ENCODE data around the gene RUNDC3A.
"Not testable (repeated sequence)": the region's sequence is repeated elsewhere in the genome, so short reads cannot be mapped to it uniquely, and the experiment has no call there.

RUNDC3A gene

DNA sequence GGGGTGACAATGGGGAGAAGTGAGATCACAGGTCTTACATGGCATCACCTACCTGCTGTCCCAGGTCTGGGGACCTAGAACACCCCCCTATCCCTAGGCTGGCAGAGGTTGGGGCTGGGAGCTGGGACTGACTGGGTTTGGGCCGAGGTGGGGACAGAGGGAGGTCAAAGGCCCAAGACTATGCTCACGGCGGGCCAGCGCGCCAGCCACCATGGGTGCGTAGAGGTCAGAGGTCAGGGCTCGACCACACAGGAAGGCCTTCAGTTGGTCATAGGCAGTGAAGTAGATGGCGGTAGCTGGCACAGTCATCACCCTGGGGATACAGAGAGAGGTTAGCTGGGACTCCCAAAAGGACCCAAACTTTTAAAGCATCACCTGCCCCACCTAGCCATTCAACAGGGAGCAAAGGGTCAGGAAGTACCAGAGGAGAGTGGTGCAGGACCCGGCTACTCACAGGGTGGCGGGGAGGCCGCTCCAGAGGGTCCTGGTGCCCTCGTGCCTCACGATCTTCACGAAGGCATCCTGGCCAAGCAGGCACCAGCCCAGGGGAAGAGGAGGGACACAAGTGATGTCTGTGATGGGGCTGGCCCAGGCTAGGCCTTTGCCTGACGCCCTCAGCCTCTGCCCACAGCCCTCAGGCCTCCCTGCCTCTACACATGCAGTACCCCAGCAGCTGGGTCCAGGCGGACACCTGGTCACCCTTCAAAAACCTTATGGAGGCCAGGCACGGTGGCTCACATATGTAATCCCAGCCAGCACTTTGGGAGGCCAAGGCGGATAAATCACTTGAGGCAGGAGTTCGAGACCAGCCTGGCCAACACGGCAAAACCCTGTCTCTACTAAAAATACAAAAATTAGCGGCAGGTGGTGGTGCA, 13.1 kb downstream of the RUNDC3A start:
- DNase-seq, result no peak

DNA sequence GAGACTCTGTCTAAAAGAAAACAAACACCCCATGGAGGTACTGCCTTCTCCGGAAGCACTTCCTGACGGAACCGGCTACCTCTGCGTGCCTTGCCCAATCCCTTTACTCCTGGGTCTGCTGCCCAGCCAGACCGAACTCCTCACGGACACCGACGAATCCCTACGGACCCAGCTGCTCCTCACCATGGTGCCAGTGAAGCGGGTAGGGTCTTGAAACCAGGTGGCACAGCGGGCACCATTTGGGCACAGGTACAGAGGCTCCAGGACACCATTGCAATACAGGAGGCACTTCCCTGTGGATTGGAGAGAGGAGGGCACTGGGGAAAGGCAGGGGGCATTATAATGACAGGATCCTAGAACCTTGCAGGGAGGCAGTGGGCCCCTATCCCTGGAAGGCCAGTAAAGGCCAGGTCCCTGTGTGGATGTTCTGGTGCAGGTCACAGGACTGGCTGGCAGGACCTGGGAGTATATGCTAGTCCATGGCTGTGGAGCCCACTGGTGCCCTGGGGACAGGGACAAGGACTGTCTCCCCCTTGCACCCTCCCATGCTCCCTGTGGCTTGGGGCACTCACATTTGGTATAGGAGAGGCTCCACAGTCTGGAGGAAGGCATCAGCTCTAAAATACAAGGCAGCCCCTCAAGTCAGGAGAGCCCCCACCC, 14.0 kb downstream of the RUNDC3A start:
- no peak for DNase-seq

DNA sequence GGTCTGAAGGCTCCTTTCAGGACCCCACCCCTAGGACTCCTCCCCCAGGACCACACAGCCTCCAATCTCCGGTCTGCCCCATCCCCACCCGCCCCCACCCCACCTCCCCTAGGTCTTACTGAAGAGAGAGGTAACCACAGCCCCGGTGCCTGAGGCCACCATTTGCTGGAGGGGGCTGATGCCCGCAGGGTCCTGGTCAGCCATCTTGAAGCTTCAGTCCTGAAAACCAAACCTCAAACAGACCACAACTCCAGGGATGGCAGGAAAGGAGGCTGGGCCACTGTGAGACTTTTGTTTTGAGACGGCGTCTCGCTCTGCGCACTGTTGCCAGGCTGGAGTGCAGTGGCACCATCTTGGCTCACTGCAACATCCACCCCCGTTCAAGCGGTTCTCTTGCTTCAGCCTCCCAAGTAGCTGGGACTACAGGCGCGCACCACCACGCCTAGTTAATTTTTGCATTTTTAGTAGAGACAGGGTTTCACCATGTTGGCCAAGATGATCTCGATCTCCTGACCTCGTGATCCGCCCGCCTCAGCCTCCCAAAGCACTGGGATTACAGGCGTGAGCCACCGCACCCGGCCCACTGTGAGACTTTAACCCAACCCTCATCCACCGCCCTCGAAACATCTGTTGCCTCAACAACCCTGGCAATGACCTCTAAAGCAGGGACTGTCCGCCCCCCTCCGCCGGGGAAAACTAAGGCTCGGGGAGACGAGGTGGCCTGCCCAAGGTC, 15.1 kb downstream of the RUNDC3A start:
- DNase-seq, result no peak

DNA sequence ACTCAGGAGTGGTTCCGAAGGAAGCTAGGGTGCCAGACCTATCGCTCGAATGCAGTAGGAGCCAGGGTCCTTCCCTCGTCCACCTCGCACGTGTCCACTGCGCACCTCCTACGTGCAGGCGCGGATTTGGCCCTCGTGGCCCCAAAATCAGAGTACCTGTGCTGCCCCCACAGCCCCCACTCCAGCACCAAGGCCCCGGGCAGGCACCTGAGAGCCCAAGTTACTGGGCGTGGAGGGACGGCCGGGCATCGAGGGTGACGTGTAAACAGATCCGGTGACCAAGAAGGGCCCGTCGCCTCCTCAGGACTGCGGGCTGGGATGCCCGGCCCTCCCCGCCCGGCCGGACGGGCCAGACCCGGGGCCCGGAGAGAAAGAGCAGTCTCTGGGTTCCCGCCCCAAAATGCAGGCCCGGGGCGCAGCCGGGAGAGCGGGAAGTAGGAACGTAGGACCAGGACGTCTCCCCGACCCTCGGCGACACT, 15.7 kb downstream of the RUNDC3A start:
- no peak for DNase-seq

DNA sequence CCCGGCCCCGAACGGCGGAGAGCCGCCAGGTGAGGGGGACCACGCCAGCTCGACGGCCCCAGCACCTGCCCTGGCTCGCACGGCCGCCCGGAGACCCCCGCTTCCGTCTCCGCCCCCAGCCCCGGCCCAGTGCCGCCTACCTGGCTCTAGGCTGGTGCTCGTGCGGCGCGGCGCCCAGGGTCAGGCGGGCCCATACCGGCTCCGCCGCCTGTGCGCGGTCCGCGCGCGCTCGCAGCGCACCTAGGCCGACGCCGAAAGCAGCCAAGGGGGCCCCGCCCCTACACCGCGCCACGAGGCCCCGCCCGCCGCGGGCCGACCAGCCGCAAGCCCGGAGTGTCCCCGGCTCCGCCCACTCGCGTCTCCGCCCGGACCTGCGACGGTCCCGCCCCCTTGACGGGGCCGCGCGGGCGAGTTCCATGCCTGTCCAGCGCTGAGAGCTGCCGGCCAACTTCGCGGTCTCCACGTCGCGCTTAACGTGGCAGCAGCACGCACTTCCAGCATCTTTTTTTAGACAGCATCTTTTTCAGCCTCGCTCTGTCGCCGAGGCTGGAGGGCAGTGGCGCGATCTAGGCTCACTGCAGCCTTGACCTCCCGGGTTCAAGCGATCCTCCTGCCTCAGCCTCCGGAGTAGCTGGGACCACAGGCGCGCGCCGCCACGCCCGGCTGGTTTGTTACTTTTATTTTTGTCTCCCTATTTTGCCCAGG, 16.3 kb downstream of the RUNDC3A start, which contains the start of gene SLC25A39:
TSS of gene SLC25A39 (minus strand) at position 253 of the 705 bp plus-strand sequence. CDS start 1,261 bp downstream, outside the sequence.
- DNase-seq, result peak; percentile 84

DNA sequence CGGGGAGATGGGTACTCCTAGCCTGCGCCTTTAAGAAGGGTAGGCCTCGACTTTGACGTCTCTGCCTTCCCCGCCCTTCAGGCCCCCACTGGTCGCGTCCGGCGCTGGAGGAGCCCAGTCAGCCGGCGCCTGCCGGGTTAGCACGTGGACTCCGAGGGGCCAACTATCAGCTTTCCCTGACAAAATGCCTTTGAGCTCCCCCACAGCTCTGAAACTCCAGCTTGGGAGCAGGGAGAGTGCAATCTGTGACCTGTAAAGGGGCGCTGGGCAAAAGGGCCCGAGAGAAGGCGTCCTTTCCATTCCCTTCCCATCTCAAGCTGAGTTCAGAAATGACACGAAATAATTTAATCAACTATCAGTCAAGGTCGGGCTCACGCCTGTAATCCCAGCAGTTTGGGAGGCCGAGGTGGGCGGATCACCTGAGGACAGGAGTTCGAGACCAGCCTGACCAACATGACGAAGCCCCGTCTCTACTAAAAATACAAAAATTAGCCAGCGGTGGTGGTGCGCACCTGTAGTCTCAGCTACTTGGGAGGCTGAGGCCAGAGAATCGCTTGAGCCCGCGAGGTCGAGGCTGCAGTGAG, 18.6 kb downstream of the RUNDC3A start:
- peak; percentile 84 for DNase-seq

DNA sequence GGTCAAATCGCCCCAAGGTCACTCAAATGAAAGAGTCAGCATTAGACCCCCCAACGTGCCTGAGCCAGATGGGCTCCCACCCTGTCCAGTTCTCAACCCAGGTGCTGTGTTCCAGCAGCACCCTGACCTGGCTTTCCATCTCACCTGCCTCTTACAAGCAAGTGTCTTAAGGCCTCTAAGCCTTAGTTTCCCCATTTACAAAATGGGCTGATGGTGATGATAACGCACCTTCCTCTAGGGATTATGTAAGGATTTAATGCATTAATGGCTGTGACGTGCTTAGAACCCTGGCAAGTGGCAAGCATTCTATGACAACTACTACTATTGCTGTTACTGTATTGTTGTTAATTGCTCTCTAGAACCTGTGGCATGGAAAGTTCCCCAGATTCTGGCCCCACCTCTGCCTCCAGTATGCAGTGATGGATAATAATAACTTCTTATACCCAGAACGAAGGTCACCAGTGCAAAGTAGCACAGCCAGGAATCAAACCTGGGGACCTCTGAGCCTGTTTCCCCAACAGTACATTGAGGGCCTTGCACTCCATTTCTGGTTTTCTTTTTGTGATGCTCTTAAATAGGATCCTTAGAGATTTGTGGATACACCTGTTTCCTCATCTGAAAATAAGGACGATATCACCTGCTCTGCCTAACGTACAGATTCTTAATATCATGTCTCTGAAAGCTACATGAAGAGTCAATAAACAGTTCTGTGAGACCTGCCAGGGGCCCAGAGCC, 19.5 kb downstream of the RUNDC3A start:
- no peak for DNase-seq

DNA sequence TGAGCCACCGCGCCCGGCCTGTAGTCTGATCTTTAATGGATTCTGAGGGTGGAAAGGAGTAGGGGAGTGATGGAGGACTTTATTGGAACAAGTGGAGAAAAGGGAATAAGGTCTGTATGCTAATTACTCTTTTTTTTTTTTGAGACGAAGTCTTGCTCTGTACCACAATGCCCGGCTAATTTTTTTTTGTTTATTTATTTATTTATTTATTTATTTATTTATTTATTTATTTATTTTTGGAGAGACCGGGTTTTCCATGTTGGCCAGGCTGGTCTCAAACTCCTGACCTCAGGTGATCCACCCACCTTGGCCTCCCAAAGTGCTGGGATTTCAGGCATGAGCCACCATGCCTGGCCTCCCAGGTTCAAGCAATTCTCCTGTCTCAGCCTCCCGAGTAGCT, 21.1 kb downstream of the RUNDC3A start:
- DNase-seq, result not testable (repeated sequence)

DNA sequence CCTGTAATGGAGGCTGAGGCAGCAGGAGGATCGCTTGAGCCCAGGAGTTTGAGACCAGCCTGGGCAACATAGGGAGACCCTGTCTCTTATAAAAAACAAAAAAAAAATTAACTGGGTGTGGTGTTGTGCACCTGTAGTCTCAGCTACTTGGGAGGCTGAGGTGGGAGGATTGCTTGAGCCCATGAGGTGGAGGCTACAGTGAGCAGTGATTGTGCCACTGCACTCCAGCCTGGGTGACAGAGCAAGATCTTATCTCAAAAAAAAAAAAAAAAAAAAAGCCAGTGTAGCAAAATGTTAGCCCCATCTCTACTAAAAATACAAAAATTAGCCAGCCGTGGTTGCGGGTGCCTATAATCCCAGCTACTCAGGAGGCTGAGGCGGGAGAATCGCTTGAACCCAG, 21.9 kb downstream of the RUNDC3A start:
- not testable (repeated sequence) for DNase-seq

DNA sequence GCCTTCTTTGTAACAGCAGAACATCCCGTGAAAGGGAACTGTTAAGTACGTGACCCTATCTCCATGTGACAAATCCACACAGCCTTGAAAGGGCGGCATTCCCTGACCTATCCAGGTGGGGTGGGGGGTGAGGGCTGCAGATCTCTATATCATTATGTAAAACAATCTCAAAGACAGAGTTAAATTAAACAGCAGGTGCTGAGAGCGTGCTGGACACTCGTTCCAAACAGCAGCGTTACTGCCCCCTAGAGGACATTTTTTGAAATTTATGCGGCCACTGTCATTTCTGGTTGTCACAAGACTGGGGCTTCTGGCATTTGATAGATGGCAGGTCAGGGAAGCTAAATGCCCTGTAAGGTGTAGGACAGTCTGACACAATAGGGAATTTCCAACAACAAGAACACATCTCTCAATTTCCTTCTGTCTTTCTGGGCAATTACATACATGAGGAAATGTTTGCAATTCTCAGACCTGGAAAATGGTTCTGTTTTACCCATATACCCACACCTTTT, 22.9 kb downstream of the RUNDC3A start:
- peak; percentile 75 for DNase-seq

DNA sequence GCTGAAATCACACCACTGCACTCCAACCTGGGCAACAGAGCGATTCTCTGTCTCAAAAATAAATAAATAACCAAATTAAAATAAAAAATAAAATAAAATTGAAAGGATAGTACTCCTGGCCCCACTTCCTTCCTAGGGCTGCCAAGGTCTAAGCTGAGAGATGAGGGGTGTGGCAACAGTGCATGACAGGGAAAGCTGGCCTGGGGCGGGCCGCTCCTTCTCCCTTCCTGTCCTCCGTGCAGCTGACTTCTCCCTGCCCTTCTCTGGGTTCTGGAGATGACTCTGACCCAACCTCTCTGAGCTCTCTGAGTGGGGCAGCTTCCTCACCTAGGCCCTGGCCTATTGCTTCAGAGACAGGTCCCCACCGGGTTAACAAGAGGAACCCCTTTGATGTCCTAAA, 25.0 kb downstream of the RUNDC3A start:
- no peak for DNase-seq

DNA sequence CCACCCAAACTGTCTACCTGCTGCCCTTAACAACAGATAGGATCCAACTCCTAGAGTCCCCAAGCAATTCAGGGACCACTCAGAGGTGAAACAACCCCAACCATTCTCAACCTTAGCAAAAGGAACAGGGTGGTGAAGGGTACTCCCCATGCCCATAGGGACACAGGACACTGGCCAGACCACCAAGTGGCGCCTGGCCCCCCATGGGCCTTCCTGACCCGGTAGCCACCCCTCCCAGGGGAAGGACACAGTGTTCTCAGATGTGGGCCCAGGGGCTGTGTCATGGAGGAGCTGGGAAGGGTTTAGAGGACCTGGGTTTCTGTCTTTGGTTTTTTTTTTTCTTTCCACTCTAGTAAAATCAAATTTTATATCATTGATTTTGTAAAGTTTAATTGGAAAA, 25.9 kb downstream of the RUNDC3A start:
- no peak for DNase-seq

DNA sequence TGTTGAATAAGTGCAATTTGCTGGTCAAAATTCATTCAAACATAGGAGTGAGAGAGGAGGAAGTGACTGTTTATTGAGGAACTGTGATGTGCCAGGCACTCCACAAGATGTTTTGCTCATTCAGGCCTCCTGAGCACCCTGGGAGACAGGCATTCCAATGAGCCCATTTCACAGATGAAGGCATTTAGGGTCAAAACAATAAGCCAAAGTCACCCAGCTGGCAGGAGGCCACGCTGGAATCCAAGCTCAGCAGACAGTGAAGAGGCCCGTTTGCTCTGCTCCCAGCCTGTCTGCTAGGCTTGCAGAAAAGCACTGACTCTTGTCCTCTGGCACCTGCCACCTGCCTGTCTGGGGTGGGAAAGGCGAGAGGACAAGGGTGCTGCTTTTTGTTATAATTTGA, 26.3 kb downstream of the RUNDC3A start:
- DNase-seq, result no peak

DNA sequence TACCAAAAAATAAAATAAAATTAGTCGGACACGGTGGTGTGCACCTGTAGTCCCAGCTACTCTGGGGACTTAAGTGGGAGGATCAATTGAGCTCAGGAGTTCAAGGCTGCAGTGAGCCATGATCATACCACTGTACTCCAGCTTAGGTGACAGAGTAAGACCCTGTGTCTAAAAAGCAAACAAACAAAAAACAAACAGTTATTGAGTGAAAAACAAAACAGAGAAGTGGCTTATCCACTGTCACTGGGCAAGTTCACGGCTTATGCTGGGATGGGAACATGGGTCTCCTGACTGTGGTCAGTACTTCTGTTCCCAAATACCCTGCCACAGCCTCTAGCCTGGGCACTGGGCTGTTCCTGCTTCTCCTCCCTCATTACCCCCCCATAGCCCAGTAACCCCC, 27.2 kb downstream of the RUNDC3A start:
- no peak for DNase-seq

DNA sequence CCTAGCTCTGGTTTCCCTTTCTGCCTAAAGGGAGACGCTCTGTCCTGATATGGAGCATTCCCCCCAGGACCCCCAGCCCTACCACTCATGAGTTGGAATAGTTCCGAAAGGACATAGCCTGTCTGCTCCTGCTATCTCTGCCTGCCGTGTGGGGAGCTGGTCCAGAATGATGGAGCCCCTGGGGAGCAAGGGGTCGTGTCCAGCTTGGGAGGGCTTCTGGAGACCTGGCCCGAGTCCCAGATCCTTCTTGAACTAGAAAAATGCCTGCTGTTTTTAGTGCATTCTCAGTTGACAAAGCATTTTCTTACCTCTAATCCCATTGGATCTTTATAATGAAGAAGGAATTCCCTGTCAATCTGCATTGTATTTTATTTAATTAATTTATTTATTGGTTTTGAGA, 27.6 kb downstream of the RUNDC3A start:
- no peak for DNase-seq

DNA sequence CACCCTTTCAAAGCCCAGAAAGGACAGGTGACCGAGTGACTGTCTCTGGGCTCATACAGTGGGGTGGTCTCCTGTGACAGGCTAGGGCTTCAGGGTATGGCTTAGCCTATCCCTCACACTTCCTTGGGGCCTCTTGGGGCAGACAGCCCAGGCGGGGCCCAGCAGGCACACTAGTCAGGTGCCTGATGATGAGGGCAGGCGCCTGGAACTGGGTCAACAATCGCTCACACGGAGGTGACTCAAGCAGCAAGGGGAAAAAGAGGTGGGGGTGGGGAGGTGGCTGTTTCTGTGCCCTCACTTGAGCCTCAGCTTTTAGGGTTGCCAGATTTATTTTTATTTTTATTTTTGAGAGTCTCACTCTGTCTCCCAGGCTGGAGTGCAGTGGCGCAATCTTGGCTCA, 30.3 kb downstream of the RUNDC3A start:
- no peak for DNase-seq

DNA sequence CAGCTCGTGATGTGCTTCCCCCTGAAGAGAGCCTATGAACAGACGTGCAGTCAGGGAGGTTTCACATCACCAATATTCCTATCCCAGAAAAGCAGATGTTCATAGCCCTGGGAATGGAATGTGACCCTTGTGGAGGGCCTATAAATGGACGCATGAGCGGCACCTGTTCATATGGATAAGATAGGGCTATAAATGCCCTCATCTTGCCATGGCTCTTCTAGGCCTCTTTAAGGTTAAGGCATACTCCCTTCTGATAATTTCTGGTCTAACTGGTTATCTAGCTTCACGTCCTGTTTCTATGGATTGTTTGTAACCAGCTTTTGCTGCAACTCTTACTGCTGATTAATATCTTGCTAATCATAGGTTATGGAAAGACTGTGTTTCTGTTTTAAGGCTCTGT, 32.2 kb downstream of the RUNDC3A start:
- not testable (repeated sequence) for DNase-seq

DNA sequence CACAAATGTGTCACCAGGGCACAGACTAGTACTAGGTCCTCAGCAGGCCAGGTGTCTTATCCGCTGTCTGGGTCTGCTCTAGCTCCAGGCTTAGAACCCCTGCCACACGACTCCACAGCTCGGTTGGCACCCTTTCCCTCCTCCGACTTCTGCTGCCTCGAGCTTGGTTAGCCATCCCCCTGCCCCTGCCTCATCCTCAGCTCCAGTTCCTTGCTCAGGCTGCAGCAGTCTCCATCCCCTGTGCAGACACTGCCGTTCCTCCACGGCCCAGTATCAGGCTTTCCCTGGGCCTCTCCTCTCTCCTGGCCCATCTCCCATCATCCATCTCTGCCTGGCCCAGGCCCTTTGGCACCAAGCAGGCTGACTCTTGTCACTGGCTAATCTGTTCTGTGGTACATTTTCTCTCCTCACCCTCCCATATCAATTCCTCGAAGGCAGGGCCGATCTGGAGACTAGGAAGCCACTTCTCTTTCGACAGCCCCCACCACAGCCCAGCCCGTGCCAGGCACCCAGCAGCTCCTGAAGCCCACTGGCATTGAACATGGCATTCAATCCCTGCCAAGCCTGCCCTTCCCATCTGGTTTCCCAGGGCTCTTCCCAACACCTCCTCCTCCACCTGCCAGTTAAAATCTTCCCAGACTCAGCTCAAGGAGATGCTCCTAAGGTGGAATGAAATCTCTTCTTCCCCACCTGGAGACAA, 35.3 kb downstream of the RUNDC3A start:
- no peak for DNase-seq

DNA sequence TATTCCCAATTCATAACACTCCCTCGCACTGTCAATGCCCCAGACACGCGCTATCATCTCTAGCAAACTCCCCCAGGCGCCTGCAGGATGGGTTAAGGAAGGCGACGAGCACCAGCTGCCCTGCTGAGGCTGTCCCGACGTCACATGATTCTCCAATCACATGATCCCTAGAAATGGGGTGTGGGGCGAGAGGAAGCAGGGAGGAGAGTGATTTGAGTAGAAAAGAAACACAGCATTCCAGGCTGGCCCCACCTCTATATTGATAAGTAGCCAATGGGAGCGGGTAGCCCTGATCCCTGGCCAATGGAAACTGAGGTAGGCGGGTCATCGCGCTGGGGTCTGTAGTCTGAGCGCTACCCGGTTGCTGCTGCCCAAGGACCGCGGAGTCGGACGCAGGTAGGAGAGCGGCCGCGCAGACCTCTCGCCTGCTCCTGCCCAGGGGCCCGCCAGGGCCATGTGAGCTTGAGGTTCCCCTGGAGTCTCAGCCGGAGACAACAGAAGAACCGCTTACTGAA, 36.6 kb downstream of the RUNDC3A start, which contains the start of gene GRN:
TSS of gene GRN (plus strand) at position 364 of the 515 bp plus-strand sequence. CDS start 3,863 bp downstream, outside the sequence.
- DNase-seq, result peak; percentile 74

DNA sequence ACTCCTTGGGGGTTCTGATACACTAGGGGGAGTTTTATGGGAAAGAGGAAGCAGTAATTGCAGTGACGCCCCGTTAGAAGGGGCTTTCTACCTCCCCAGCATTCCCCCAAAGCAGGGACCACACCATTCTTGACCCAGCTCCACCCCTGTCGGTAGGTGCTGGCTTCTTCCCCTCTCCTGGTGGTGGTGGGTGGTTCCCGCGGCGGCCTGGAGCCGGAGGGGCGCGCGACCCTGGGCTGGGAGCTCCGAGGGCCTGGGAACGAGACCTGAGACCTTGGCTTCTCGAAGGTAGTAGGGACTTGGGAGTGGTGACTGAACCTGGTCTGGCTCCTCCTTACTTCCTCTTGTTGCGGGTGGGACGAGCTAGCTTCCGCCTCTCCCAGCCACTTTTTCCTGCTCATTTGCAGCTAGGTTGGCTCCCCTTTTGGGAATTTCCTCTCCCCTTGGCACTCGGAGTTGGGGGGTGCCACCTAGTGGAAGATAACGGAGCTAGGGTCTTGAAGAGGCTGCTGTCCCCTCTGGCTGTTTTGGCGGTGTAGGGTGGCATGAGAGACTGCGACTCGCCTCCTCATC, 37.1 kb downstream of the RUNDC3A start:
- DNase-seq, result peak; percentile 51

Measured in KG1 (cell line).